Vagina (tissue), 2 donors: ENCODE measurements around the gene FABP2. TPM values are rescaled to one million over a fixed set of nuclear protein-coding genes. Genes with fewer than 3 reads are reported as not detected.

Experiments used
- DNase-seq, 2 donors: peaks; one replicate each; pipeline ENCODE4 v3.0.0-alpha.2; 2017; ENCODE audit errors: extremely low spot score in 2 of 2
- H3K27ac ChIP-seq: fragments of 200-600 bp; sonication (generic); one replicate; pipeline ENCODE4 v1.5.1; 2019
- H3K27me3 ChIP-seq: fragments of 200-600 bp; sonication (generic); one replicate; pipeline ENCODE4 v1.5.1; 2019
- H3K36me3 ChIP-seq, 2 donors: fragments of 200-600 bp; sonication (generic); one replicate each; pipeline ENCODE4 v1.5.1; 2017 to 2019
- H3K4me1 ChIP-seq: fragments of 200-600 bp; sonication (generic); one replicate; pipeline ENCODE4 v1.5.1; 2019
- H3K4me3 ChIP-seq, 2 donors: fragments of 200-600 bp; sonication (generic); 1 replicate in 1 of 2; 2 replicates in 1 of 2; pipeline ENCODE4 v1.5.1; 2016 to 2019
- H3K9me3 ChIP-seq: fragments of 200-600 bp; sonication (generic); one replicate; pipeline ENCODE4 v1.5.1; 2019
- CTCF ChIP-seq, 3 experiments: fragments of 450-650 bp in 2 of 3; fragments of 200-600 bp in 1 of 3; sonication (generic) in 1 of 3; IDR thresholded peaks; one replicate each; pipeline ENCODE4 v1.5.1; 2017 to 2019; ENCODE audit warnings: antibody characterized with exemption in 3 of 3, mild to moderate bottlenecking in 2 of 3, moderate library complexity in 2 of 3
- POLR2A ChIP-seq, 2 donors: fragments of 450-650 bp; IDR thresholded peaks; one replicate each; pipeline ENCODE4 v1.6.1; 2017; ENCODE audit warnings: antibody characterized with exemption in 2 of 2, mild to moderate bottlenecking in 2 of 2, moderate library complexity in 2 of 2
- POLR2AphosphoS5 ChIP-seq, 2 donors: sonication (generic); formaldehyde crosslinking; IDR thresholded peaks; one replicate each; pipeline ENCODE4 v1.9.0; 2017; ENCODE audit warnings: antibody characterized with exemption in 2 of 2, mild to moderate bottlenecking in 2 of 2, low read depth in 1 of 2; ENCODE audit not compliant: insufficient read depth in 1 of 2
- intact Hi-C: fragments of 100-400 bp; cut with DNase I; formaldehyde crosslinking; loops from one replicate; pipeline ENCODE4 v1.15.1; 2023
- total RNA-seq: library from RNA; depleted of rRNA; stranded (reverse); fragments of >200 nt; gene quantifications from one replicate; pipeline ENCODE4 v1.2.3, GENCODE V29; 2016

FABP2 gene
- total RNA-seq, 1 donor from 2014 or later = not detected

- peak overlapping the region; percentile 75 to 76 for H3K4me3 ChIP-seq
- H3K9me3 ChIP-seq = no peaks in the 10 kb centered on the region
- peaks cover 33% of the 10 kb centered on the region for H3K4me1 ChIP-seq
- H3K36me3 ChIP-seq = peaks cover 0 to 10% of the 10 kb centered on the region in 2 donors
- TF ChIP-seq POLR2A (IDR thresholded peaks at IDR 0.05) = no peak
- TF ChIP-seq CTCF (IDR thresholded peaks at IDR 0.05) = no peak
- TF ChIP-seq POLR2AphosphoS5 (IDR thresholded peaks at IDR 0.05; ENCODE audit: insufficient read depth in 1 of 2, low read depth in 1 of 2) = no peak
- H3K27ac ChIP-seq = peak overlapping the region; percentile 91
- intact Hi-C loops = no loop called here
- no peak for DNase-seq
- H3K27me3 ChIP-seq = no peaks in the 10 kb centered on the region
Observed at GRCh38 chr4:119299741-119300100, 22.2 kb downstream of the FABP2 start.

GRCh38 chr4:119299260-119299671 lies 22.7 kb downstream of the FABP2 start:
- DNase-seq = no peak
- Histone ChIP-seq H3K9me3 (no peaks in the 10 kb centered on the region), H3K36me3 (peaks cover 0 to 10% of the 10 kb centered on the region in 2 donors), H3K27ac (peak overlapping the region; percentile 91), H3K27me3 (no peaks in the 10 kb centered on the region), H3K4me1 (peaks cover 33% of the 10 kb centered on the region), H3K4me3 (peak overlapping the region; percentile 75 to 76)
- intact Hi-C loops = no loop called here
- TF ChIP-seq POLR2AphosphoS5 (IDR thresholded peaks at IDR 0.05; ENCODE audit: insufficient read depth in 1 of 2, low read depth in 1 of 2) (no peak), POLR2A (IDR thresholded peaks at IDR 0.05) (no peak), CTCF (IDR thresholded peaks at IDR 0.05) (no peak)

GRCh38 chr4:119297795-119298194 lies 24.1 kb downstream of the FABP2 start:
- DNase-seq = no peak
- TF ChIP-seq POLR2AphosphoS5 (IDR thresholded peaks at IDR 0.05; ENCODE audit: insufficient read depth in 1 of 2, low read depth in 1 of 2) (no peak), POLR2A (IDR thresholded peaks at IDR 0.05) (no peak), CTCF (IDR thresholded peaks at IDR 0.05) (no peak)
- Histone ChIP-seq H3K4me3 (peak overlapping the region in 1 of 2 donors; percentile 76), H3K27me3 (no peaks in the 10 kb centered on the region), H3K36me3 (peaks cover 0 to 13% of the 10 kb centered on the region in 2 donors), H3K4me1 (peaks cover 33% of the 10 kb centered on the region), H3K27ac (no peak overlapping the region), H3K9me3 (no peaks in the 10 kb centered on the region)
- intact Hi-C loops = no loop called here

- Histone ChIP-seq H3K36me3 (peaks cover 0 to 22% of the 10 kb centered on the region in 2 donors), H3K4me1 (peaks cover 32% of the 10 kb centered on the region), H3K27ac (no peak overlapping the region), H3K4me3 (no peak overlapping the region), H3K9me3 (no peaks in the 10 kb centered on the region), H3K27me3 (no peaks in the 10 kb centered on the region)
- intact Hi-C loops = no loop called here
- no peak for DNase-seq
- TF ChIP-seq POLR2AphosphoS5 (IDR thresholded peaks at IDR 0.05; ENCODE audit: insufficient read depth in 1 of 2, low read depth in 1 of 2) (no peak), POLR2A (IDR thresholded peaks at IDR 0.05) (no peak), CTCF (IDR thresholded peaks at IDR 0.05) (no peak)
Observed at GRCh38 chr4:119296356-119296755, 25.6 kb downstream of the FABP2 start.

- H3K9me3 ChIP-seq = no peaks in the 10 kb centered on the region
- H3K4me3 ChIP-seq = no peak overlapping the region
- peaks cover 0 to 19% of the 10 kb centered on the region in 2 donors for H3K36me3 ChIP-seq
- TF ChIP-seq POLR2AphosphoS5 (IDR thresholded peaks at IDR 0.05; ENCODE audit: insufficient read depth in 1 of 2, low read depth in 1 of 2) (no peak), CTCF (IDR thresholded peaks at IDR 0.05) (no peak)
- no peak overlapping the region for H3K27ac ChIP-seq
- H3K4me1 ChIP-seq = peaks cover 4% of the 10 kb centered on the region
- intact Hi-C loops = no loop called here
- H3K27me3 ChIP-seq = no peaks in the 10 kb centered on the region
- DNase-seq = no peak
Observed at GRCh38 chr4:119290598-119290997, 31.3 kb downstream of the FABP2 start.
